GM21360 (cell line): ENCODE measurements around the gene GPR151.
"Not testable (repeated sequence)": the region's sequence is repeated elsewhere in the genome, so short reads cannot be mapped to it uniquely, and the experiment has no call there.

ENCODE experiments used
- ATAC-seq: cut with Tn5 transposase; IDR thresholded peaks from one replicate; pipeline ENCODE4 v1.9.1; 2021; ENCODE audit warnings: mild to moderate bottlenecking, moderate library complexity; ENCODE audit not compliant: unreplicated experiment

GPR151 gene

DNA sequence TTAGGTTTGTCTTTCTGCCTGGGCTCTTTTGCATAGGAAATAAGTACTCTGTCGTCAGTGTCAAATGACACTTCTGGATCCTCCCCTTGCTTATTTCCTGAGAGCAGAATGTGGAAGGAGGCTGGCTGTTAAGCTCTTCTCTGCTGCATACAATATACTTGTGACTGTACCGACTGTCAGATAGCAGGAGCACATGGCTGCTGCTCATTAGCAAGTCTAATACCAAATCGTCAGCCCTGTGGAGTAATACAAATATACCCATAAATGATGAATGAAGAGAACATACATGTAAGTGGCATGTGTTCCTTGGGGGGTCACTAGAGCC lies at the start of gene GPR151:
GPR151 (minus strand) TSS at position 40 of the 325 bp plus-strand sequence. CDS start 77 bp downstream, outside the sequence.
- ATAC-seq = no peak

DNA sequence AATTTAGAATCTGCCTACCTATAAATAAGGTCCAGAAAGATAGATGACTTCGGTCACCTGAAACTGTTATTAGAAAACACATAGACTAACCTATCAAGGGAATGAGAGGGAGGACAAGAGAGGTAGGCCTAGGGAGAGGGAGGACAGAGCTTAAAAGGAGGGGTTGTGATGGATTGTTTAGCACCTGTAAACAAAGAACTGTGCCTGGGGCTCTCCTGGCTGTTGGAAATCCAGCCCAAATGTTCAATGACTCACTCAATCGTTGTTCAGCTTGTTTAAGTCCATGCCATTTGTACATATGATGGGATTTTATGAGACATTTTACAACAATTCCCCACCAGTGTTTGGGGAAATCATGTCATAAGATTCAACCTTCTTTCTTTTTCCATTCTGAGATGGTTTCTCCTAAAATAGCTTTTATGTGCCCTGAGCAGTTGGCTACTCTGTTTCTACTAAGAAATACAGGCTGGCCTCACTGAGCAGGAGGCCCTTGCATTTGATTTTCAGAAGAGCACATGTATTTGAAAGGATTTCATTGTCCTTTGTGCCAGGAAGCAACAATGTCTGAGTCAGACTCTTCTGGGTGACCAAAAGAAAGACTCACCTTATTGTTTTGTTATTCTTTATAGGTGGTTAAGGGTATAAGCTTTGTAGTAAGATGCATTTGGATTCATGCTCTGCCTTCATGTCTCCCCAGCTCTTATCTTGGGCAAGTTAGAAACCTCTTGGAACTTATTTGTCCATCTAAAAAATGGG lies 48.2 kb upstream of the GPR151 start:
- no peak for ATAC-seq

DNA sequence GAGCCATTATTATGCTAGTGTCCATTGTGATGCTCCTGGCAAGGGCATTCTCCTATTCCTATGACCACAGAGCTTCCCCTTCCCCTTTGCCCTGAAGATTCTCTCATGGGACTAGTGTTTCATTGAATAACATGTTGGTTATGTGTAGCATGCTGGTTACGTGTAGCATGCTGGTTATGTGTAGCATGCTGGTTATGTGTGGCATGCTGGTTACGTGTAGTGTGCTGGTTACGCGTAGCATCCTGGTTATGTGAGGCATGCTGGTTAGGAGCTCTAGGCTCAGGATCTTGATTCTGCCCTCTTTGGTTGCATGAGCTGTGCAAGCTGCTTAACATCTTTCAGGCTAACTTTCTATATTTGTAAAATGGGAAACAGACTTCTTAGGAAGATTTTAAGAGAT lies 46.5 kb upstream of the GPR151 start:
- no peak for ATAC-seq

DNA sequence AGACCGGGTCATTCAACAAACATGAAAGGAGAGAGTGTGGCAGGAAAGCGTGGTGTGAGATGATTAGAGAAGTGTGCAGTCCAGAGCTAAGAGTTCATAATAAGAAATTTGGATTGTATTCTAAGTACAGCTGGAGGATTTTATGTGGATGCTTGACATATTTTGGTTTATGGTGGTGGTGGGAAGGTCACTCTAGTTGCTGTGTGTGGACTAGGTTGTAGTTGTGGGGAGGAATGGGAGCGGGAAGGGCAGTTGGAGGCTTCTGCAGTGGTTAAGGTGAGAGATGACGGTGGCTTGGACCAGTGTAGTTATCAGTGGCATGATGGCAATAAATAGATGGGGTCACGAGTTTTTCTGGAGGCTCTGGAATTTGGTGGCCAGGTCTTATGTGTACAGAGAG lies 45.7 kb upstream of the GPR151 start:
- no peak for ATAC-seq

DNA sequence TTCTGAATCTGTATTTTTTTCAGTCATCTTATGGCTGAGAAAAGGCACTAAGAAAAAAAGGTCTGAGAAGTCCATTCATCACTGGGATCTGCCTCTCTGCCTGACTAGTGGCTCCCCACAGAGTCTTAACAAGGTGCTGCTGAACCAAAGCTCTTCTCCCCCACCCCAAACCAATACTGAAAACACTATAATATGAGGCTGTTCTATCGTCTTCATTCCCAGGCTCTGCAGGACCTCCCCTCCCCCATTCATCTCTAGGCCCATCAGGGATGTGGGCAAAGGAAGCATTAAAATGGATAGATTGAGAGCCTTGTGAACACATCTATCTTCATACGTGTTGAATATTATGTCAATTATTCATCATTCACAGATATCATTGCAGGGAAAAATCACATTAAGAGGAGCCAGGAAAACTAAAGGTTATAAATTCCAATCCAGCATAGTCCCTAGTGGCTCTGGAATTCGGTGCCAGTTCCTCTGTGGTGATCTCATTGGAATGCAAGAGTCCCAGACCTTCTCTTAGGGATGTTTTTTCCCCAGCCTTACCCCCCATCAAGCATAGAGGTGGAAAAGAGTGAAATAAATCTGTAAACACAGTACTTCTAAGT lies 44.3 kb upstream of the GPR151 start:
- no peak for ATAC-seq

DNA sequence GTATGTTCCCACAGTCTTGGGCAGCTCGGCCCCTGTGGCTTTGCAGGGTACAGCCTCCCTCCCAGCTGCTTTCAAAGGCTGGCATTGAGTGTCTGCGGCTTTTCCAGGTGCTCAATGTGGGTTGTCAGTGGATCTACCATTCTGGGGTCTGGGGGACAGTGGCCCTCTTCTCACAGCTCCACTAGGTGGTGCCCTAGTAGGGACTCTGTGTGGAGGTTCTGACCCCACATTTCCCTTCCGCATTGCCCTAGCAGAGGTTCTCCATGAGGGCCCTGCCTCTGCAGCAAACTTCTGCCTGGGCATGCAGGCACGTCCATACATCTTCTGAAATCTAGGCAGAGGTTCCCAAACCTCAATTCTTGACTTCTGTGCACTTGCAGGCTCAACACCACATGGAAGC lies 40.9 kb upstream of the GPR151 start:
- ATAC-seq = not testable (repeated sequence)

DNA sequence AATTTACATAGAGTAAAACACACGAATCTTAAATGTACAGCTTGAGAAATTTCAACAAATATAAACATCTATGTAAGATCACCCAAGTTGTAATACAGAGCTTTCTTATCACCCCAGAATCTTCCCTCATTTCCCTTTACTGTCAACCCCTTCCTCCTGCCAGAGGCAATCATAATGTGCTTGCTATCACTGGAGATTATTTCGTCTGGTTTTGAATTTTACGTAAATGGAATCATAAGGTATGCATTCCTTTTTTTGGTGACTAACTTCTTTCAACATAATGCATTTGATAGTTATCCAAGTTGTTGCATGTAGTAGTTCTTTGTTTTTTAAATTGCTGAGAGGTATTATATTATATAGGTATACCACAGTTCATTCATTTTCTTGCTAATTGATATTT lies 37.5 kb upstream of the GPR151 start:
- no peak for ATAC-seq

DNA sequence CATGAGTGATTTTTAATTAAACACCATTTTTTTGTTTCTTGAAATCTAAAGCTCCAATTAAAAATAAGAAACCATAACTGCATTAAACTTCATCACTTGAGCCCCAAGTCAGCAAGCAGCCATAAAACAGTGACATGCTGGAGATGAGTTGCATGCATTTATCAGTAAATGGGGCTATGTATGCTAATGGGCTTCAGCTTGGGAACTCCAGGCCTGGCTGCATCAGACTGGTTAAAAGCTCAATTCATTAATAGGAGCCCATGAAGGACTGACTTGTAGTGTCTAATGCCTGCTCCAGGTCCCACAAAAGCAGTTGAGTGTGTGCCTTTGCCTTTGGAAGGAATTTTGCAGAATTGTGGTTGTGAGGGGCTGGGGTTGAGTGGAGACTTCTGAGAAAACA lies 33.6 kb upstream of the GPR151 start:
- ATAC-seq = no peak

DNA sequence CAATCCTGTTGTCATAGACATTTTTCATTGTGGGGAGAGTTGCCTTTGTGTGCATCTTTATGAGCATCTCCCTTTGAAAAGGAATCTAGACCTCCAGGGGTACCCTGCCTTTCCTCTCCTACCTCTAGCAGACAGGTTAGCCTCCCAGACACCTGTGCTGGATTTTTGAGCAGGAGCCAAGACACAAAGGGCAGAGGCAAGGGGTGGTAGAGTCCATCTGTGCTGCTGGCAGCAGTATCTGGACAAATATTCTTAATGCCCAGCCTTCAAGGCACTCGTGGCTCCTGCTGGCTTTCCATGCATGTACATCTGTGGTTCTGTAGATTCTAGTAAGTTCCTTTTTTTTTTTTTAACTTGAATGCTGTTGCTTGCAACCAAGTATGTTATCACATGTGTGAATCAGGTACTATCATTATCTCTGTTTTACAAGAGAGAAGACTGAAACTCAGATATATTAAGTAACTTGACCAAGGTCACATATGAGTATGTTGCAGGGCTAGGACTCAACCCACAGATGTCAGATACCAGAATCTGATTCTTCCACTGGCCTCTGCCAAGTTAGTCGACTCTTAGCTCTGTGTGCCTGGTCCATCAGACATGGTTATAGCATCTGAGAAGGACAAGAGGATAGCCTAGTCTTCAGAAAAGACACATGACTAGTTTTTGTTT lies 32.9 kb upstream of the GPR151 start:
- ATAC-seq = no peak

DNA sequence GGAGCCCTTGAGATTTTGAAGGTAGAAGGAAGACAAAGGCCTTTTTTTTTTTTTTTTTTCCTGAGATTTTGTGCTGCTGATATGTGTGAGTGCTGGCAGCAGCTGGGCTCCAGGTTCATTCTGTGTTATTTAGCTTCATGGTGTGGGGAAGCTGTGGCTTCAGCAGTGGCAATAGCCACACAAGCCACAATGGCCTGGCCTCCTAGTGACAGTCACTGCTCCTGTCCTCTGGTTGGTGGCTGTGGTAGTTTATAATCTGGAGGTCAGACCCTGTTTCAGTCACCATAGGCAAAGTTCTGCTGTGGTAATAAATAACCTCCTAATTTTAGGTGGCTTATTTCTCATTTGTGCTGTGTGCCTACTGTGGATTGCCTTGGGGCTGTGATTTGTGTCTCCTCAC lies 28.2 kb upstream of the GPR151 start:
- ATAC-seq = no peak

DNA sequence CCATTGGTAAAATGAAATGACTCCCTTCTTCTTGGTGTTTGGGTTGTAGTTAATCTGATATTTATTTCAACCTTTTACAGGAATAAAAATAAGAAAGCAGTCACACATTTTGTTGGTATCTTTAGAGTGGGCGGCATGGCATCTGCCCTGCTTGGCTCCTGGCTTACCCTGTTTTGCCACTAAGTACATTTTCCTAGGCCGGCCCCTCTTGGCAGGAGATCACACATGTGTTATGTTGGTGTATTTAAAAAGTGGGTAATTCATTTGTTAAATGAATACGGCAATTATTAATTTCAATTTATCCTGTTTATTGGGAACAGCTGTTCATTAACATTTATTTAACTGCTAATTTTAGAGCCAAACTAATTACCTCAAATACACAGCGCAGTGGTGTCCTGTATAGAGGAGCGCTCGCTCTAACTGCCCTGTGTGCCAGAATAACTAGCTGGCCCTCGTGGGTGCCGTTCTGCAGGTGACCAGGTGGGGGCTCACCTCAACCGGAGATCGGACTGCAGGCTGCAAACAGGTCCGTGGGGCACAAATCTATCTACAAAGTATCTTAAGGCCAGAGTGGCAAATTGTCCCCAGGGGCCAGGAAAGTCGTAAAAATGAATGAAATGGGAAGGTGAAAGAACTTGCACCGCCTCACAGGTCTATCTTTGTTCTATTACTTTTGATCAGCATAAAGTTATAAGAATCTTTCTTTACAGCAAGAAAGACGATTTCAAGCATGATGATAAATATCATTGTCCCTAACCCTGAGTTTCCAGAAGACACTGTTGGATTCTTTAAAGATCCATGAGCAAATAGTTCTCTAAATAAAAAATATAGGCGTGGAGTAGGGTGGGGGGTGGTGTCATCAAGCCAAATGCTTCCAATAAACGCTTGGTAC lies 26.2 kb upstream of the GPR151 start:
- peak; percentile 99 for ATAC-seq

DNA sequence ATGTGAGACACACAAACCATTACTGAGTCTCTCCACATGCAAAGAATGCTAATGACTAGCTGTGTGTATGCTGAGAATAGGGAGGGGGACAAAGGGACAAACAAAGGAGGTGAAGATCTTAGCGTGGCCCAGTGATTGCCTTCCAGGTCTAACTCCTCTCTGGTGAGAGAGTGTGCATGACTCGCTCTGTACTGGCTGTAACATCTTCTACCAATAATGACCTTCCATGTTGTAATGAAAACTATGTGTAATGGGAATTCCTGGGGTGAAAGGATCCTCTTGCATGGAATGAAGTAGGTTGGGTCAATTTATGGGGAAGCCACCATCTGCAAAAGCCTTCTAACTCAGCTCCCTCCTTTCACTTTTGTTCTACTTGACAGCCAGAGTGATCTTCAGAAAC lies 24.4 kb upstream of the GPR151 start:
- no peak for ATAC-seq

DNA sequence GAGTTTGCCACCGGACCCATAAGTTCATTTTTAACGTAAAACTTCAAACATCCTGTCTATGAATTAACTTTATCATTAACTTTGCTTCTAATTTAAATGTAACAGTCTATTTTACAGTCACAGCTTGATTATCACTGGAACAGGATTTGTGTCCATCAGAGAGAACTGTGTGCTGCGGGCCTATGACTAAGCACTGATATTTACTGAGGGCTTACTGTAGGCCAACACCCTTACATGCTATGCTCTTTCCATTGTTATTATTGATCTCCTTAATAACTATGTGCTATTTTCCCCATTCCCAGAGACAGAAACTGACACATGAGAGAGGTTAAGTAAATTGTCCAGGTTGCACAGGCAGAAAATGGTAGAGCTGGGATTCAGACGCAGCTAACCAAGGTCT lies 24.0 kb upstream of the GPR151 start:
- ATAC-seq = no peak

DNA sequence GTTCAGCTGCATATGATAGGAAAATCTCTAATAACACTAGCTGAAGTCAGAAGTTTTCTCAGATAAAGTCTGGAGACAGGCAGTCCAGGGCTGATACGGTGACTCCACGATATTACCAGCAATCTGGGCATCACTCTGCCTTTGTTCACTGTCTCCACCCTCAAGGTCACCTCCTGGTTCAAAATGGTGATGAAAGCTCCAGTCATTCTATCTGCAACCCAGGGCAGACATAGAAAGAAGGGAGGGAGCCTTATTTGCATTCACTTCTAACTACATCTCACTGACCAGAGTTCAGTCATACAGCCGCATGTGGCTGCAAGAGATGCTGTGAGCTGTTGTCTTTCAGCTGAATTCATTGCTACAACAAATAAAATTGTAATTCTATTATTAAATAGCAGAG lies 22.4 kb upstream of the GPR151 start:
- no peak for ATAC-seq

DNA sequence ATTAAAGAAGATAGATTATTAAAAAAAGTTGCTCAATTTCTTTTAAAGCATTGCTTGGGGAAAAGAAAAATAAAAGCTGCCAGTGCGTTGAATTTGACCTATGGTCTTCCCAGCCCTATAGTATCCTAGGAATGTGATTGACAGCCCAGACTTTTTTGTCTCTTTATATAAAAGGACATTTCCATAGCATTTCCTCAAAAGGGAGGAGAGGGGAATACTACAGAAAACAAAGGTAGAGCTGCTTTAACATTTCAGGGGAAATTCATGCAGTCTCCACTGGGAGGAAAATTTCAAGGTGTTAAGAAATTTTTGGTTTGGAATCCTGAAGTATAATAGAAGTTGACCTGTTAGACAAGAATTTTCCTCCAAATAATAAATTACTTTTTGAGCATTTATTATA lies 17.9 kb upstream of the GPR151 start:
- no peak for ATAC-seq

DNA sequence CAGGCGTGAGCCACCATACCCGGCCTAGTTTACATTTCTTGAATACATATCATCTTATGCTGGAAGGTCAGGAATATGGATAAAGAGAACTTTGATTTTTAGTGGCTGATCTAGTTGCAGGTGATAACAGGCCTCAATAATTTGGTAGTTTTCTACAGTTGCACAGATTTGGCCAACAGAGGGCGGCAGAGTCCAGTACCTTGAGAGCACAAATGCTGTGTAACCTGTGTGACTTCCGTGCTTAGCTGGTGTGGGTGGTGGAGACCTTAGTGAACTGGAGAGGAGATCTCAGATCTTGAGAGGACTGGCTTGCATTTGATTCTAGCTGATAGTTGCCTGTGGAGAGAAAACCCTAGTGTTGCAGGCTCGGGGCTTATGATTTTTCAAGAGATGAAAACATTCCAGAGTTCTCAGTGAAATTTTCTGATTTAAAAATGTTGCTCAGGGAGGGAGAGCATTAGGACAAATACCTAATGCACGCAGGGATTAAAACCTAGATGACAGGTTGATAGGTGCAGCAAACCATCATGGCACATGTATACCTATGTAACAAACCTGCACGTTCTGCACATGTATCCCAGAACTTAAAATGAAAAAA lies 17.4 kb upstream of the GPR151 start:
- ATAC-seq = peak; percentile 98

DNA sequence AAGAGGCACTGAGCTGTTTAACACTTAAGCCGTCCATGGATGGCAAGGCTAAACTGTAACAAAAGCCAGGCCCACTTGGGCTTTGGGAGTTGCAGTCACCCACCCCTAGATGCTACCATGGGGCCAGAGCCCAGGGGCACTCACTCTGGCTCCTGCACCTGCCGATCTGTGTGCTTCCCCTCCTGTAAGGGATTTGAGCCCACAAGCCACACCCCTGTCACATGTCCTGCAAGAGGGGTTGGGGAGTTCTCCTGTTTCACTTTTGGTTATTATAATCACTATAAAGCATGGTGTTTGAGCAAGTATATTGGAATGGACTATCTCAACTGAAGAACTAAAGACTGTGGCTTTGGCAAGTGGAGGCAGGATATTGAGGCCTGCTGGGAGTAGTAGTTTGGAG lies 14.0 kb upstream of the GPR151 start:
- ATAC-seq = peak; percentile 49

DNA sequence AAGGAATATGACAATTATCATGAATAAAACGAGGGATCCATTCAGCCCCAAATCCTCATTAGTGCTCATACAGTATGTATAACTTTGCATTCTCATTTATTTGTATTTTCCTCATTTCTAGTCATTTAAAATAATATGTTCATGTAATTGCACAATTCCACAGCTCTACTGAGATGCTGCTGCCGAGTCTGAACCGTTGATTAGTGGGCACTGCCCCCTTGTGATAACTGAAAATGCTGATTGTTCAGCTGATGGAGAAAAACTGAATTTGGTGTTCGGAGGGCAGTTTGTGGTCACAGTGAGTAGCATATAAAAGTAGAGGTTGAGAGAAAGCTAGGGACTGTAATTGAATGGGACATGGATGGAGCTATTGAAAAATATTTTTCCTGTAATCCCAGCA lies 12.2 kb upstream of the GPR151 start:
- ATAC-seq = no peak

DNA sequence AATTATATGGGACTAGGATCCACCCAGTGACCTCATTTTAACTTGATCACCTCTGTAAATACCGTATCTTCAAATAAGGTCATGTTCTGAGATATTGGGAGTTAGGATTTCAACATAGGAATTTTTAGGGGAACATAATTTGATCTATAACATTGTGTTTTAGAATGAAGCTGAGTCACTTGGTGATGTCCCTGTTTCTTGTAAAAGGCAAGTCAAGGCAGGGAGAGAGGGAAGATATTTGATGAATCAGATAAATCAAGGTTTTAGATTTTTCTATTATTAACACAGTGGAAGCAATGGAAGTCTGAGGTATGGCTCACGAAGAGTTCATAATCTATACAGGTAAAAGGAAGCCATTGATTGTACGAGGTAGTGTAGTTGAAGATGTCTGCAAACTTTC lies 11.8 kb upstream of the GPR151 start:
- ATAC-seq = no peak

DNA sequence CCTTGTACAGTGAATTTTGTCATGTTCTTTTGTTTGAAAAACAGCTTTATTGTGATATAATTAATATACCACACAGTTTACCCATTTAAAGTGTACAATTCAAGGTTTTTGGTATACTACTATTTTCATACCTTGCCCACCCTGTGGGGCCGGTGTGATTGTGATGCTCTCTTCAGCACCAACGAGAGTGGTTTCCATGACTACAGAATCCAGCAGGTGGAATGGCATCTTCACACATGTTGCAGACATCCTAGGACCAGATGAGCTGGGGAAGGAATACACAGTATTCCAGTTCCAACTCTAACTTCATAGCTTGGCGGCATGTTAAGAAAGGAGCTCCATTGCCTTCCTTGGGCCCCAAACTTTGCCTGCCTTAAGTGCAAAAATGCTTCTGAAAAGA lies 7.7 kb upstream of the GPR151 start:
- ATAC-seq = no peak
